Measurements from ENCODE around the gene PIK3CG.
"Not testable (repeated sequence)": the region's sequence is repeated elsewhere in the genome, so short reads cannot be mapped to it uniquely, and the experiment has no call there.

Gene PIK3CG

DNA sequence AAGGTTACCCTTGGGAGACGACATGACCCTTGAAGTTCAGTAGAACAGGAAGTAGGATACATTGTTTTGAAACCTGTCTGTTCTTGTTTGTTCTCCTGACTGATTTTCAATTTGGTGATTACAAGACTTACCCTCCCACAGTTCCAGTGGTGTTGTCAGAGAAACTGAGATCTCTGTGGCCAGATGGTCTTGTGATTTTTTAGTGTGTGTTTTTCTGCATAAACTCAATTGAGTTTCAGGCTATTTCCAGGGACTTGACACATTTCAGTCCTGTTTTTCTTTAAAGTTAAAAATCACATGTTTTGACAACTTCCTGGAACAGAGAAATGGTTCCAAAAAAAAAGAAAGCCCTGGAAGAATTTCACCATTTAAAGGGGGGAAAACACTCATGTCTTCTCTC lies 22.3 kb downstream of the PIK3CG start:
- no peak for DNase-seq (ENCODE audit: low spot score)

GRCh38 chr7:106888204-106888603 lies 23.1 kb downstream of the PIK3CG start:
- DNase-seq (ENCODE audit: low spot score) = no peak

DNA sequence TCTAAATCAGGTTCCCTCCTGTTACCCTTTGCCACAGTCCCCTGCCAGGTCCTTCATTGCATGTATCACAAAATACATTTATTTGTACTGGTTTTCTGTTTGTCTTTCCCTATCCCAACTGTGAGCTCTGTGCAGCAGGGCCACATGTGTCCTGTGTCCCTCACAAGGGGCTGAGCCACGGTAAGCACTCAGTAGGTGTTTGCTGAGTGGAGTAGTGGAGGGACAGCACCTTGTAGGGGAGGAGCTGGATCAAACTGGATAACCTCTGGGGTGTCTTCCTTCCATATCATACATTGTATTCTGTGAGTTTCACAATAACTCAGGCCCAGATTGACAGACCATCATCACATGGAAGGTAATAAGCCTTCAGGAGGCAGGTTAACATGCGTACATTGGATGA lies 25.9 kb downstream of the PIK3CG start:
- no peak for DNase-seq (ENCODE audit: low spot score)

- DNase-seq (ENCODE audit: low spot score) = no peak
Observed at GRCh38 chr7:106891548-106892410, 26.7 kb downstream of the PIK3CG start.

DNA sequence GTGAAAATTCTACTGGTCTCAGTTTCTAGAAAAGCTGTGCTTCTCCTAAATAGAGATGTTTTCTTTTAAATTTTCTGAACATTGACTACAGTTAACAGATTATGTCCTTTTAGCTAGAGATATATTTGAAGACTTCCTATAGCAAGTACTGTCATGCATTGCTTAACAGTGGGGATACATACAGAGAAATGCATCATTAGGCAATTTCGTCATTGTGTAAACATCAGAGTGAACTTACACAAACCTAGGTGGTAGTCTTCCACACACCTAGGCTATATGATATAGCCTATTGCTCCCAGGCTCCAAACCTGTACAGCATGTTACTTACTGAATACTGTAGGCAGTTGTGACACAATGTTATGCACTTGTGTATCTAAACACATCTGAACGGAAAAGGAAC lies 28.5 kb downstream of the PIK3CG start:
- DNase-seq (ENCODE audit: low spot score) = no peak

GRCh38 chr7:106895246-106895864 lies 30.3 kb downstream of the PIK3CG start:
- DNase-seq (ENCODE audit: low spot score) = no peak

DNA sequence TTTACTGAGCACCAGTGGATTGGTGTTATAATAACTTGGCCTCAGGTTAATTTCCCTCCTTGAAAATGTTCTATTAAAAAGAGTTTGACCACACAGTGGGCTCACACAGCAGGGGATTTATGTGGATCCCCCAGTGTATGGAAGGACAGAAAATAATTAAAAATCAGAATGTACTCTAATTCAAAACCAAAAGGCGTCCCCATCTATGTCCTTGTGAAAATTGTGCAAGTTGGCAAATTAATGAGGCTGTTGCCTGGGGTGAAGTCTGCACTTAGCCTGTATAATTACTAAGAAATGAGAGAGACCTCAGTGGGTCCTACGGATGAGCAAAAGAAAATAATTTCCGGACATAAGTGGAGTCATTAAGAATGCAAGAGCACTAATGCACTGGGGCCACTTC lies 31.1 kb downstream of the PIK3CG start:
- DNase-seq (ENCODE audit: low spot score) = no peak

- DNase-seq (ENCODE audit: low spot score) = not testable (repeated sequence)
Observed at GRCh38 chr7:106897553-106897952, 32.5 kb downstream of the PIK3CG start.

DNA sequence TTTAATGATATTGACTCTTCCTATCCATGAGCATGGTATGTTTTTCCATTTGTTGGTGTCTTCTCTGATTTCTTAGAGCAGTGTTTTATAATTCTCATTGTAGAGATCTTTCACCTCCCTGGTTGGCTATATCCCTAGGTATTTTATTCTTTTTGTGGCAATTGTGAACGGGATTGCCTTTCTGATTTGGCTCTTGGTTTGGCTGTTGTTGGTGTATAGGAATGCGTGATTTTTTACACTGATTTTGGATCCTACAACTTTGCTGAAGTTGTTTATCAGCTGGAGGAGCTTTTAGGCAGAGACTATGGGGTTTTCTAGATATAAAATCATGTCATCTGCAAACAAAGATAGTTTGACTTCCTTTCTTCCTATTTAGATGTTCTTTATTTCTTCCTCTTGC lies 33.9 kb downstream of the PIK3CG start:
- not testable (repeated sequence) for DNase-seq (ENCODE audit: low spot score)

DNA sequence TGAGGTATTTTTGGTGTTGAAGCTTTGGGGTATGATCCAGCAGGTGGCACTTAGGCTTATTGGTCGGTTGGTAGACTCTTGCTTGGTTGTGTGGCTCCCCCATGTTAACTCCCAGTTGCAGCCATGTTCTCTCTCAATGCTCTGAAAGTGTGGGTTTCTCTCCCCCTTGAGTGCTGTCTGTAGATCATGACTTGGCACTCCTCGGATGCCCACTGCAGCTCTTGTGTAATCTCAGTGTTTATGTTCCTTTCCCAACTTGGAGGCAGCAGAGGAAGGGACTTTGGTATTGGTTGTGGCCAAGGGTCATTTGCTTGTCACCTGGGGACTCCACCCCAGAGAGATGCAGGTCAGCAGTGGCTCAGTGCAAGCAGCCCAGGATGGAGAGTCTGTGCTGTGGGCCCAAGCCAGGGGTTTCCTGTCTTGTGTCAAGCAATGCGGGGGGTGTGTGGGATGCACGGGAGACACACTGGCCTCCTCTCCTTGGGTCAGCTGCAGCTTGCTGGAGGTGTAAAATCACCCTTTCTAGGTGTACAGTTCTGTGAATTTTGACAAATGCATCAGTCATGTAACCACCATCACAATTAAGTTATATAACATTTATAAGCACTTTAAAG lies 36.9 kb downstream of the PIK3CG start:
- no peak for DNase-seq (ENCODE audit: low spot score)

- DNase-seq (ENCODE audit: low spot score) = no peak
Observed at GRCh38 chr7:106905734-106906133, 40.7 kb downstream of the PIK3CG start.

DNA sequence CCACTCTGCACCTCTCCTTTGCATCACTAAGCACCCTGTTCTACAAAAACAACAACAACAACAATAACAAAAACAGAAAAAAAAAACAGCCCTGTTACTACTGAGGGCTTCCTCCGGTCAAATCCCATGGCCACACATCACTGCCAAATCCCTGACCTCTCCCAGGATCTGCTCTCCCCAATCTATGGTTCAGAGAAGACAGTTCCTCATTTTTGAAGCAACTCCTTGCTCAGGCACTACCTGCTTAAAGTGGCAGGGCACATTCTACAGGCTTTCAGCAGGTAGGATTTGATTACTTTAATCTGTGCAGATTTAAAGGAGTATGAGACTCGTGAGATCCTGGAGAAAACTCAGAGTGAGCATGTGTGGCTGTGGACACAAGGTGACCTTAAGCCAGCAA lies 46.9 kb downstream of the PIK3CG start:
- no peak for DNase-seq (ENCODE audit: low spot score)

GRCh38 chr7:106914018-106914607 lies 49.0 kb downstream of the PIK3CG start:
- DNase-seq (ENCODE audit: low spot score) = no peak

- no peak for DNase-seq (ENCODE audit: low spot score)
Observed at GRCh38 chr7:106915407-106915806, 50.3 kb downstream of the PIK3CG start.

DNA sequence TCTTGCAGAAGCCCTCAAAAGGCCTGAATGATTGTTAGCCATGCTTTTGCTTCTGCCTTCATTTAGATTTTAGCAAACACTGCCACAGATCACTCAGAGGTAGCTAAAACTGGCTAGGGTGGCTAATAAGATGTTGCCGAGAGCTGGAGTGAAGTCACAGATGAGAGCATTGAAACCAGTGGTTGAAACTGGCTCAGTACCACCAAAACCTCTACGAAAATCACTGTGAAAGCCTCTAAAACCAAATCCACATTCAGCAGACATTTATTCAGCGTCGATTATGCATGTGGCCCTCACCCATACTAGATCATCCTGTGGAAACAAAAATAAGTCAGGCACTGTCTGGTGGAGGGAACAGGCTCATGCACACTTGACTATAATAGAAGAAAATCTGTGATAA lies 50.8 kb downstream of the PIK3CG start:
- peak; percentile 68 for DNase-seq (ENCODE audit: low spot score)

DNA sequence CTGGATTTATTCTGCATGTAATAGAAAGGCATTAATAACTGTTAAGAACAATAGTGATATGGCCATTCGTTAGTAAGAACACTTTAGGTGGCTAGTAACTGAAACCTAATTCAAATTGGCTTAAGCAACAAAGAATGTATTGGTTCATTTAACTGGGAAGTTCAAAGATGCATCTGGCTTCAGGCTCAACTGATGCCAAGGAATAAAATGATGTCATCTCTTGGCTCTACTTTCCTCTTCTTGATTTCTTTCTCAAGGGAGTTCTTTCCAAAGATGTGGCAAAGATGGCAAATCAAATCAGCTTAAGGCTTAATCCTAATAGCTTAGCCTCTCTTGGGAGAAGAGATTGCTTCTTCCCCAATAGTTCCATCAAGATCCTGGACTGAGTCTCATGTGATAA lies 51.6 kb downstream of the PIK3CG start:
- no peak for DNase-seq (ENCODE audit: low spot score)

DNA sequence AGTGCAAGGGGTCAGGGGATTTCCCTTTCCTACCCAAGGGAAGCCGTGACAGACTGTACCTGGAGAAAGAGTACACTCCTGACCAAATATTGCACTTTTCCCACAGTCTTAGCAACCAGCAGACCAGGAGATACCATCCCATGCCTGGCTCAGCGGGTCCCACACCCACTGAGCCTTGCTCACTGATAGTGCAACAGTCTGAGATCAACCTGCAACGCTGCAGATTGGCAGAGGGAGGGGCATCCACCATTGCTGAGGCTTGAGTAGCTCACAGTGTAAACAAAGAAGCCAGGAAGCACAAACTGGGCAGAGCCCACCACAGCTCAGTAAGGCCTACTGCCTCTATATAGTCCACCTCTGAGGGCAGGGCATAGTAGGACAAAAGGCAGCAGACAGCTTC lies 53.9 kb downstream of the PIK3CG start:
- DNase-seq (ENCODE audit: low spot score) = no peak

DNA sequence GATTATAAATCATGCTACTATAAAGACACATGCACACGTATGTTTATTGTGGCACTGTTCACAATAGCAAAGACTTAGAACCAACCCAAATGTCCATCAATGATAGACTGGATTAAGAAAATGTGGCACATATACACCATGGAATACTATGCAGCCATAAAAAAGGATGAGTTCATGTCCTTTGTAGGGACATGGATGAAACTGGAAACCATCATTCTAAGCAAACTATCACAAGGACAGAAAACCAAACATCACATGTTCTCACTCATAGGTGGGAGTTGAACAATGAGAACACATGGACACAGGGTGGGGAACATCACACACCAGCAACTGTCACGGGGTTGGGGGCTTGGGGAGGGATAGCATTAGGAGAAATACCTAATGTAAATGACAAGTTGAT lies 59.4 kb downstream of the PIK3CG start:
- not testable (repeated sequence) for DNase-seq (ENCODE audit: low spot score)

DNA sequence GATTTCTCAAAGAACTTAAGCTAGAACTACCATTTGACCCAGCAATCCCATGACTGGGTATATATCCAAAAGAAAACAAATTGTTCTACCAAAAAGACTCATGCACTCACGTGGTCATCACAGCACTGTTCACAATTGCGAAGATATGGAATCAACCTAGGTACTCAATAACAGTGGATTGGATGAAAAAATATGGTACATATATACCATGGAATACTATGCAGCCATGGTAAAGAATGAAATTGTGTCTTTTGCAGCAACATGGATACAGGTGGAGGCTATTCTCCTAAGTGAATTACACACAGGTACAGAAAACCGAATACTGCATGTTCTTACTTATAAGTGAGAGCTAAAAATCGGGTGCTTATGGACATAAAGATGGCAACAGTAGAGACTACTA lies 61.8 kb downstream of the PIK3CG start:
- DNase-seq (ENCODE audit: low spot score) = no peak

DNA sequence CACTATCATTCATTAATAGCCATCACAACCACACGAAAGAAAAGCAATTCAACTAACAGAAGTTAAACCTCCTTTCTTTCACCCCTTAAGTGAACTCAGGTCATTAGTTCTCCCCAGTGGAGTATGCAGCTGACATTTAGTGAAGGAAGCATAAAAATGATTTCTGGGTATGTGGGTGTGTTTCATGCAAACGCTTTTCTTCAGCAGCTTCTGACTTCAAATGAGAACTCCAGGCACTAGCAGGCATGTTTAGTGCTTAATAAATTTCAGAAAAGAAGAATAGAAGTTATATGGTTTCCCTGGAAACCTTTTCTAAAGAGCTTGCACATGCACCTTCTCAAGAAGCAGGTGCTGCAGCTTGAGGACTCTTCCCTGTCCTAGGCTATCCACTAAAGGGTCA lies 62.5 kb downstream of the PIK3CG start:
- no peak for DNase-seq (ENCODE audit: low spot score)

GRCh38 chr7:106929616-106930015 lies 64.5 kb downstream of the PIK3CG start:
- DNase-seq (ENCODE audit: low spot score) = not testable (repeated sequence)

GRCh38 chr7:106936236-106936635 lies 71.2 kb downstream of the PIK3CG start:
- DNase-seq (ENCODE audit: low spot score) = no peak

DNA sequence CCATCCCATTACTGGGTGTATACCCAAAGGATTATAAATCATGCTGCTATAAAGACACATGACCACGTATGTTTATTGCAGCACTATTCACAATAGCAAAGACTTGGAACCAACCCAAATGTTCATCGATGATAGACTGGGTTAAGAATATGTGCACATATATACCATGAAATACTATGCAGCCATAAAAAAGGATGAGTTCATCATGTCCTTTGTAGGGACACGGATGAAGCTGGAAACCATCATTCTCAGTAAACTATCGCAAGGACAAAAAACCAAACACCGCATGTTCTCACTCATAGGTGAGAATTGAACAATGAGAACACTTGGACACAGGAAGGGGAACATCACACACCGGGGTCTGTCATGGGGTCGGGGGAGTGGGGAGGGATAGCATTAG lies 73.0 kb downstream of the PIK3CG start:
- not testable (repeated sequence) for DNase-seq (ENCODE audit: low spot score)
